ENCODE data around the gene PTPRF.

The PTPRF gene

DNA sequence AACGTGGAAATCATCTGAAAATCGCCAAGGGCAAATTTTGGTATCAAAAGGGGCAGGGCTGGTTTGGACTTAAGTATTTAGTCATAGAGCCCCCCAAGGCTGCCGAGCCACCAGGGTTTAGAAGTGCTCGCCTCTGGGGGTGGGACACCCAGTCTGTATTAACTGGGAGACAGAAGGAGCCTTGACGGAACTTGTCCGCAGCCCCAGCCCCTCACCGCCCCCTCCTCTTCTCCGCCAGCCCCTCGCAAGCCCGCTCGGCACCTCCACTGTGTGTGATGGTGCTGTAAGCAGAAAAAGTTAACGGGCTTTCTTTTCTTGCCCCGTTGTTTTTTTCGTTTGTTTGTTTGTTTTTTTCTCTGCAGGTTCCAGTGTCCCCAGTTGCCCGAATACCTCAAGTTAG, 81.7 kb downstream of the PTPRF start:
- no peaks in the 10 kb centered on the region for H3K9me3 Mint-ChIP-seq
- no peak overlapping the region for H3K27ac Mint-ChIP-seq
- no peak overlapping the region for H3K4me3 Mint-ChIP-seq
- H3K4me1 Mint-ChIP-seq (ENCODE audit: low read depth) = no peaks in the 10 kb centered on the region
- intact Hi-C loops (cut with micrococcal nuclease) = no loop called here
- peaks cover 2% of the 10 kb centered on the region for H3K27me3 Mint-ChIP-seq
- no peaks in the 10 kb centered on the region for H3K36me3 Mint-ChIP-seq (ENCODE audit: low read depth)

DNA sequence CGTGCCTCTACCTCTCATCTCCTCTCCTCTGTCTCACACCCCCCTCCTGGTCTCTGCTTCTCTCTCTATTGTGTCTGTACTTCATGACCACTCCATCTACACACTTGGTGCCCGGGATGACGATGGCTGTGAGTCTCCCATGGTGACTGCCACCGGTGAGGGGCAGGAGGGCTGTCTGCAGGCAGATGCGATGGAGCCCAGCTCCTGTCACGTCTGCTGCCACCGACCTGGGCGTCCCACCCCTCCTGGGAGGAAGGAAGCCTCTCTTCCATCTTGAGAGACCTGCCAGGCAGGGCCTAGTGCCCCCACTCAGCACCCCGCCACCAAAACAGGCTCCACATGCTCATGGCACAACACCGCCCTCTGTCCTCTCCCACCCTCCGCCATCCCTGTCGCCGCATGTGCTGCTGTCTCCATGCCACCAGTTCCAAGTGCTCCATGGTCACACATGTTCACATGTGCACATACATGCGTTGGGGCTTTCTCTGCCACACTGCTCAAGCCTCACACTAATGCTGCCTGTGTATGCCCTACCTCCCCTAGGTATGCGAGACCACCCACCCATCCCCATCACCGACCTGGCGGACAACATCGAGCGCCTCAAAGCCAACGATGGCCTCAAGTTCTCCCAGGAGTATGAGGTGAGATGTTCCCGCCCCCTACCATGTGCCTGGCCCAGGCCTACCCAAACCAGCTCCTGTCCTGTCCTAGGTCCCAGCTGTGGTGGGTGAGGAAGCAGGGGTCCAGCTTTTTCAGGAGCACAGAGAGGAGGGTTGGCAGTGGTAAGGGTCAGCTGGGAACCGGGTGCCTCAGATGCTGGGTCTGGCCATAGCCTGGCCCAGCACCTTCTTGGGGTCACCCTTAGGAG, 82.6 kb downstream of the PTPRF start:
- no peak overlapping the region for H3K4me3 Mint-ChIP-seq
- no peaks in the 10 kb centered on the region for H3K36me3 Mint-ChIP-seq (ENCODE audit: low read depth)
- H3K27me3 Mint-ChIP-seq = peaks cover 2% of the 10 kb centered on the region
- H3K27ac Mint-ChIP-seq = no peak overlapping the region
- H3K4me1 Mint-ChIP-seq (ENCODE audit: low read depth) = no peaks in the 10 kb centered on the region
- H3K9me3 Mint-ChIP-seq = no peaks in the 10 kb centered on the region
- intact Hi-C loops (cut with micrococcal nuclease) = no loop called here

DNA sequence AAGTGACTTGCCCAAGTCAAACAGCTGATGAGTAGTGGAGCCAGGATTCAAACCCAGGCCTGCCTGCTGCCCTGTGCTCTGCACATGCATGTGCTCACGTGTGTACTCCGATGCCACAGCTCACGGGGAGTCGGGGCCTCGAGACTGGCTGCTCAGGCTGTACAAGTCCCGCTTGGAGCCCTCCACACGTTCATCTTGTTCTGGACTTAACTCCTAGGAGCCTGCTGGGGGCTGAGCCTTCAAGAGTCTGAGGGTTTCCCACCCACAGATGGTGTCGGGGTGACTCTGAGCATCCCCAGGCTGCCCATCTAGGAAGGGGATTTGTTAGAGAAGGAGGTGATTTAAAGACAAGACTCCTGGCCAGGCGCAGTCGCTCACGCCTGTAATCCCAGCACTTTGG, 83.5 kb downstream of the PTPRF start:
- Mint-ChIP-seq H3K27me3 (peaks cover 2% of the 10 kb centered on the region), H3K4me1 (ENCODE audit: low read depth) (no peaks in the 10 kb centered on the region), H3K4me3 (no peak overlapping the region), H3K36me3 (ENCODE audit: low read depth) (no peaks in the 10 kb centered on the region), H3K27ac (no peak overlapping the region), H3K9me3 (no peaks in the 10 kb centered on the region)
- intact Hi-C loops (cut with micrococcal nuclease) = no loop called here

DNA sequence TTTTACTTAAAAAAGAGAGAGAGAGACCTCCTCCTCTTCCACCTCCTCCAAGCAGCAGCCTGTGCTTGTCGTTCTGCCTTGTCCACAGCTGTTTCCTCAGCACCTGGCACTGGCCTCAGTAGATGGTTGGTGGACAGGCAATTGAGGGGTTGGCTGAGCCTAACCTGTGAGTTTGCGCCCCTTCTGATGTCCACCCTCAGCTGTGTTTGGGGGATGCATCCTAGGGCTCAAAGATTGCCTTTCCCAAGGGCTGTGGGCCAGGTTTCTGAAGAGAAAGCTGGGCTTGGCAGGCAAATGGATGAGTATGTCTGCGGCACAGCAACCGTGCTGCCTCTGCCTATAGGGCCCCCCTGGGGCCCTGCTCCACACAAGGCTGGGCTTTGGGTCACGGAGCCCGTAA, 84.2 kb downstream of the PTPRF start:
- intact Hi-C loops (cut with micrococcal nuclease) = no loop called here
- peaks cover 2% of the 10 kb centered on the region for H3K27me3 Mint-ChIP-seq
- no peaks in the 10 kb centered on the region for H3K4me1 Mint-ChIP-seq (ENCODE audit: low read depth)
- no peaks in the 10 kb centered on the region for H3K9me3 Mint-ChIP-seq
- H3K36me3 Mint-ChIP-seq (ENCODE audit: low read depth) = no peaks in the 10 kb centered on the region
- H3K4me3 Mint-ChIP-seq = no peak overlapping the region
- H3K27ac Mint-ChIP-seq = no peak overlapping the region

DNA sequence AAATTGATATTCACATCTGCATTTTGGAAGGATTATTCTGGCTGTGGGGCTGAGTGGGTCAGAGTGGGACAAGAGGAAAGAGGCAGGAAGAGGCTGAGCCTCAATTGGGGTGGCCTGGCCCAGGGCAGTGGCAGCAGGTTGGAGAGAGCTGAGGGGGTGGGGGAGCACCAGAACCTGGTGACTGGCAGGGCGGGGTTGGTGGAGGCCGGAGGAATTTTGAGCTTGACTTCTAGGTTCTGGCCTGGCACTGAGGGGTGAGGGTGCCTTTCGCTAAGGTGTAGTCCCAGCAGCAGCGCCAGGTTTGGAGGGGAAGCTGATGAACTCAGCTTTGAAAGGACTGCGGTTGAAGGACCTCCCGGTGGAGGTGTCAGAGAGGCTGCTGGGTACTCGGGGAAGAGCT, 85.7 kb downstream of the PTPRF start:
- Mint-ChIP-seq H3K36me3 (ENCODE audit: low read depth) (no peaks in the 10 kb centered on the region), H3K4me3 (no peak overlapping the region), H3K4me1 (ENCODE audit: low read depth) (no peaks in the 10 kb centered on the region), H3K9me3 (no peaks in the 10 kb centered on the region), H3K27me3 (peaks cover 2% of the 10 kb centered on the region), H3K27ac (no peak overlapping the region)
- intact Hi-C loops (cut with micrococcal nuclease) = no loop called here

DNA sequence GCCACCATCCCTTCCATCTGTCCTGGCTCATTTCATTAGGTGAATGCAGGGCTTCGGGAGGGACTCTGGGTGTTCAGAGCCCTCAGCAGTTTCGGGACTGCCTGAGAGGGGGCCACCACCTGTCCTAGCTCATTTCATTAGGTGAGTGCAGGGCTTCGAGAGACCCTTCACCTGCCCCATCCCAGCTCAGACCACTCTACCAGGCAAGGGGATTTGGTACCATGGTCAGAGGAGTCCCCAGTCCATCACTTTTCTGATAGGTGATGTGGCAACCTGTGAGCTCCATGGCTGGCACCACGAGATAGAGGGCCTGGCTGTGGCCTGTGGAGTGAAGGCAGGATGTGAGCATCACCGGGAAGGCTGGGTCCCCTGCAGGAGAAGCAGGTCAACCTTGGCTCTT, 86.3 kb downstream of the PTPRF start:
- Mint-ChIP-seq H3K4me3 (no peak overlapping the region), H3K27ac (no peak overlapping the region), H3K27me3 (peaks cover 2% of the 10 kb centered on the region), H3K4me1 (ENCODE audit: low read depth) (no peaks in the 10 kb centered on the region), H3K9me3 (no peaks in the 10 kb centered on the region), H3K36me3 (ENCODE audit: low read depth) (no peaks in the 10 kb centered on the region)
- intact Hi-C loops (cut with micrococcal nuclease) = no loop called here

DNA sequence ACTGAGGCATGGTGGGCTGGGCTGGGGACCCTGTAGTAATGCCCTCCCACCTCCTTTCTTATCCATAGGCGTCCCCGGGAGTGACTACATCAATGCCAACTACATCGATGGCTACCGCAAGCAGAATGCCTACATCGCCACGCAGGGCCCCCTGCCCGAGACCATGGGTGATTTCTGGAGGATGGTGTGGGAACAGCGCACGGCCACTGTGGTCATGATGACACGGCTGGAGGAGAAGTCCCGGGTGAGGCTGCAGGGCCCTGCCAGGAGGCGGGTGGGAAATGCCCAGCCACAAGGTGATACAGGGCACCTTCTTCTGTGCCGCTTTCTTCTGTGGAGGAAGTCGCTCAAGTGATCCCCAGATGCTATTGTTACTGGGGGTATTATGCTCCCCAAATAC, 87.0 kb downstream of the PTPRF start:
- H3K27me3 Mint-ChIP-seq = peaks cover 2% of the 10 kb centered on the region
- no peaks in the 10 kb centered on the region for H3K36me3 Mint-ChIP-seq (ENCODE audit: low read depth)
- H3K4me3 Mint-ChIP-seq = no peak overlapping the region
- H3K27ac Mint-ChIP-seq = no peak overlapping the region
- intact Hi-C loops (cut with micrococcal nuclease) = no loop called here
- no peaks in the 10 kb centered on the region for H3K9me3 Mint-ChIP-seq
- no peaks in the 10 kb centered on the region for H3K4me1 Mint-ChIP-seq (ENCODE audit: low read depth)

DNA sequence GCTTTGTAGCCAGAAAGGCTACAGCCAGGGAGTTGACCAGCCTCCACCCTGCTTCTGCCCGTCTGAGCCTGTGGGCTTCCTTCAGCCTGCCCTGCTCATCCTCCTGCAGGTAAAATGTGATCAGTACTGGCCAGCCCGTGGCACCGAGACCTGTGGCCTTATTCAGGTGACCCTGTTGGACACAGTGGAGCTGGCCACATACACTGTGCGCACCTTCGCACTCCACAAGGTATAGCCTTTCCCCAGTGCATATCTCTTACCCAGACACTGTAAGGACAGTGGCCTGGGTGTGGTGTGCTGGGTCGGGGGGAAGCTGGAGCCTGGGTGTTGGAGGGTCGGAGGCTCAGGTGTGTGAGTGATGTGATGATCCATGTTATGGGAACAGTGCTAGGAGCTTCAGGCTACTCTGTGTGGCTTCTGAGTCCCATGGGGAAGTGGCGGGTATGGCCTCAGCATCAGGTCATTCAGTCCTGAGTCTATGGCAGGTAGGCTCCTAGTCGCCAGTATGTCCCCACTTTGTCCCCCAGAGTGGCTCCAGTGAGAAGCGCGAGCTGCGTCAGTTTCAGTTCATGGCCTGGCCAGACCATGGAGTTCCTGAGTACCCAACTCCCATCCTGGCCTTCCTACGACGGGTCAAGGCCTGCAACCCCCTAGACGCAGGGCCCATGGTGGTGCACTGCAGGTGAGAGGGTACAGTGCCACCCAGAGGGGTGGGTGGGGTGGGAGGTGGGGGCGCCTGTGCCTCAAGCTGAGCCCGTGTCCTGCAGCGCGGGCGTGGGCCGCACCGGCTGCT, 88.0 kb downstream of the PTPRF start:
- Mint-ChIP-seq H3K27ac (no peak overlapping the region), H3K9me3 (no peaks in the 10 kb centered on the region), H3K4me3 (no peak overlapping the region), H3K4me1 (ENCODE audit: low read depth) (no peaks in the 10 kb centered on the region), H3K27me3 (no peaks in the 10 kb centered on the region), H3K36me3 (ENCODE audit: low read depth) (no peaks in the 10 kb centered on the region)
- intact Hi-C loops (cut with micrococcal nuclease) = no loop called here

DNA sequence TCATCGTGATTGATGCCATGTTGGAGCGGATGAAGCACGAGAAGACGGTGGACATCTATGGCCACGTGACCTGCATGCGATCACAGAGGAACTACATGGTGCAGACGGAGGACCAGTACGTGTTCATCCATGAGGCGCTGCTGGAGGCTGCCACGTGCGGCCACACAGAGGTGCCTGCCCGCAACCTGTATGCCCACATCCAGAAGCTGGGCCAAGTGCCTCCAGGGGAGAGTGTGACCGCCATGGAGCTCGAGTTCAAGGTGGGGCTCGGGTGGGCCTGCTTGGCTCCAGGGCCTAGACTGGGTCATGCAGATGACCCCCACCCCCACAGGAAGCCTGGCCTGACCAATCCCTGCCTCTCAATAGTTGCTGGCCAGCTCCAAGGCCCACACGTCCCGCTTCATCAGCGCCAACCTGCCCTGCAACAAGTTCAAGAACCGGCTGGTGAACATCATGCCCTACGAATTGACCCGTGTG, 88.7 kb downstream of the PTPRF start:
- intact Hi-C loops (cut with micrococcal nuclease) = no loop called here
- Mint-ChIP-seq H3K27ac (no peak overlapping the region), H3K27me3 (no peaks in the 10 kb centered on the region)

DNA sequence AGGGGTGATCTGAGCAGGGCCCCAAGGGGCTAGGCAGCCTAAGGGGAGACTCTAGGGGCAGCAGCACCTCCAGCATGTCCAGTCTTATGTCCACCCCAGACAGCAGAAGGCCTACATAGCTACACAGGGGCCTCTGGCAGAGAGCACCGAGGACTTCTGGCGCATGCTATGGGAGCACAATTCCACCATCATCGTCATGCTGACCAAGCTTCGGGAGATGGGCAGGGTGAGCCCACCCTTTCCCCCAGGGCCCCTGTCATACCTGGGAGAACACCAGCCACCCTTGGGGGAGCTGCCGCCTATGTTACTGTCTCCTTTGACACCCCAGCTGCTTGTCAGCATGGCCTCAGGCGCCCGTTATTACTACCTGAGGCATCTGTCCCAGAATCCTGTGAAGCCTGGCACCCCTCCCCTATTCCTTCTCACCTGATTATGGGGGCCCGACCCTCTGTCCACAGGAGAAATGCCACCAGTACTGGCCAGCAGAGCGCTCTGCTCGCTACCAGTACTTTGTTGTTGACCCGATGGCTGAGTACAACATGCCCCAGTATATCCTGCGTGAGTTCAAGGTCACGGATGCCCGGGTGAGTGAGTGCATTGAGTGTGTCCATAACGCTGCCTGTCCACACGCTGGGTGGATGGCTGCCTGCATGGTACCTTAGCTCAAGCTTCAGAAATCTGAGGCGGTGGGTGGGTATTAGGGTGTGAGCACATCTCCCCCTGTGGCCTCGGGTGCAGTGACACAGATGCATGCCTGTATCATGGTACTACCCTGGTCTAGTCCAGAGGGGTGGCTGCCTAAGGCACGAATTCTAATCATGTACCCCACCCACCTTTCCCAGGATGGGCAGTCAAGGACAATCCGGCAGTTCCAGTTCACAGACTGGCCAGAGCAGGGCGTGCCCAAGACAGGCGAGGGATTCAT, 89.6 kb downstream of the PTPRF start:
- Mint-ChIP-seq H3K36me3 (ENCODE audit: low read depth) (no peaks in the 10 kb centered on the region), H3K27me3 (no peaks in the 10 kb centered on the region), H3K4me3 (no peak overlapping the region), H3K4me1 (ENCODE audit: low read depth) (no peaks in the 10 kb centered on the region), H3K27ac (no peak overlapping the region), H3K9me3 (no peaks in the 10 kb centered on the region)
- intact Hi-C loops (cut with micrococcal nuclease) = no loop called here

More for the DNA sequence above, 88.7 kb downstream of the PTPRF start:
- no peaks in the 10 kb centered on the region for H3K9me3 Mint-ChIP-seq
- H3K4me1 Mint-ChIP-seq (ENCODE audit: low read depth) = no peaks in the 10 kb centered on the region
- no peaks in the 10 kb centered on the region for H3K36me3 Mint-ChIP-seq (ENCODE audit: low read depth)
- H3K4me3 Mint-ChIP-seq = no peak overlapping the region

DNA sequence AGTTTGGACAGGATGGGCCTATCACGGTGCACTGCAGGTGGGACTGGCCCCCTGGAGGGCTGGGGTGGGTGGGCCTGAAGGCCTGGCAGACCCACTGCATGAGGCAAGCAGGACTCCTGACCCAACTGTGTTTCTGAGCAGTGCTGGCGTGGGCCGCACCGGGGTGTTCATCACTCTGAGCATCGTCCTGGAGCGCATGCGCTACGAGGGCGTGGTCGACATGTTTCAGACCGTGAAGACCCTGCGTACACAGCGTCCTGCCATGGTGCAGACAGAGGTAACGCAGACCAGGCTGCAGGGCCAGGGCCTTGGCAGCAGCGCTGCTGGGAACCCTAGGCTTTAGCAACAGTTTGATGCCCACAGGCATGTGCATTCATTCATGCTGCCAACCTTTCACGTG, 90.3 kb downstream of the PTPRF start:
- no peak overlapping the region for H3K4me3 Mint-ChIP-seq
- no peaks in the 10 kb centered on the region for H3K36me3 Mint-ChIP-seq (ENCODE audit: low read depth)
- intact Hi-C loops (cut with micrococcal nuclease) = no loop called here
- H3K27ac Mint-ChIP-seq = no peak overlapping the region
- H3K4me1 Mint-ChIP-seq (ENCODE audit: low read depth) = no peaks in the 10 kb centered on the region
- no peaks in the 10 kb centered on the region for H3K9me3 Mint-ChIP-seq
- H3K27me3 Mint-ChIP-seq = no peaks in the 10 kb centered on the region

DNA sequence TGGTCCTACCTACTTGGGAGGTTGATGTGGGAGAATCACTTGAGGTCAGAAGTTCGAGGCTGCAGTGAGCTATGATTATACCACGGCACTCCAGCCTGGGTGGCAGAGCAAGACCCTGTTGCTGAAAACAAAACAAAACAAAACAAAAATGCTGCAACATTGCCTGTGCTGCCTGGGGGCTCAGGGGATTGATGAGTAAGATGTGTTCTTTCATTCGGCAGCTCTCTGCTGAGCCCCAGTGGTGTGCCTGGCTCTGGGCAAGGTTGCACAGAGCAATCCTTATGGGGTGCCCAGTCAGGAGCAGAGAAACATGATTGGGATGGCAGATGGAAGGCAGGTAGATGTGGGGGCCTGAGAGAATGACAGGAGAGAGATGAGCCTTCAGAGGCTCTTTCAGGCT, 90.7 kb downstream of the PTPRF start:
- Mint-ChIP-seq H3K9me3 (no peaks in the 10 kb centered on the region), H3K27ac (no peak overlapping the region), H3K36me3 (ENCODE audit: low read depth) (no peaks in the 10 kb centered on the region), H3K27me3 (no peaks in the 10 kb centered on the region), H3K4me3 (no peak overlapping the region), H3K4me1 (ENCODE audit: low read depth) (no peaks in the 10 kb centered on the region)
- intact Hi-C loops (cut with micrococcal nuclease) = no loop called here

DNA sequence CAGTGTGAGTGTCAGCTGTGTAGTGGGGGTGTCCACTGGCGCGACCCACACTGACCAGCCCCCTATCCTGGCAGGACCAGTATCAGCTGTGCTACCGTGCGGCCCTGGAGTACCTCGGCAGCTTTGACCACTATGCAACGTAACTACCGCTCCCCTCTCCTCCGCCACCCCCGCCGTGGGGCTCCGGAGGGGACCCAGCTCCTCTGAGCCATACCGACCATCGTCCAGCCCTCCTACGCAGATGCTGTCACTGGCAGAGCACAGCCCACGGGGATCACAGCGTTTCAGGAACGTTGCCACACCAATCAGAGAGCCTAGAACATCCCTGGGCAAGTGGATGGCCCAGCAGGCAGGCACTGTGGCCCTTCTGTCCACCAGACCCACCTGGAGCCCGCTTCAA, 91.2 kb downstream of the PTPRF start:
- H3K9me3 Mint-ChIP-seq = no peaks in the 10 kb centered on the region
- no peak overlapping the region for H3K27ac Mint-ChIP-seq
- H3K4me1 Mint-ChIP-seq (ENCODE audit: low read depth) = no peaks in the 10 kb centered on the region
- H3K36me3 Mint-ChIP-seq (ENCODE audit: low read depth) = no peaks in the 10 kb centered on the region
- intact Hi-C loops (cut with micrococcal nuclease) = no loop called here
- H3K27me3 Mint-ChIP-seq = no peaks in the 10 kb centered on the region
- H3K4me3 Mint-ChIP-seq = no peak overlapping the region

DNA sequence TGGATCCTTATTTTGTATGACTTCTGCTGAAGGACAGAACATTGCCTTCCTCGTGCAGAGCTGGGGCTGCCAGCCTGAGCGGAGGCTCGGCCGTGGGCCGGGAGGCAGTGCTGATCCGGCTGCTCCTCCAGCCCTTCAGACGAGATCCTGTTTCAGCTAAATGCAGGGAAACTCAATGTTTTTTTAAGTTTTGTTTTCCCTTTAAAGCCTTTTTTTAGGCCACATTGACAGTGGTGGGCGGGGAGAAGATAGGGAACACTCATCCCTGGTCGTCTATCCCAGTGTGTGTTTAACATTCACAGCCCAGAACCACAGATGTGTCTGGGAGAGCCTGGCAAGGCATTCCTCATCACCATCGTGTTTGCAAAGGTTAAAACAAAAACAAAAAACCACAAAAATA, 91.8 kb downstream of the PTPRF start:
- H3K27me3 Mint-ChIP-seq = no peaks in the 10 kb centered on the region
- no peaks in the 10 kb centered on the region for H3K9me3 Mint-ChIP-seq
- no peaks in the 10 kb centered on the region for H3K4me1 Mint-ChIP-seq (ENCODE audit: low read depth)
- no peaks in the 10 kb centered on the region for H3K36me3 Mint-ChIP-seq (ENCODE audit: low read depth)
- H3K4me3 Mint-ChIP-seq = no peak overlapping the region
- intact Hi-C loops (cut with micrococcal nuclease) = no loop called here
- no peak overlapping the region for H3K27ac Mint-ChIP-seq

All from dendritic cell treated with granulocyte-macrophage colony-stimulating factor and Interleukin-4, amounts not matched to agents 40 ng/mL and 50 ng/mL, for 4 days (primary cell).